Loucy (cell line): ENCODE results near the gene HTR5A.

Experiments
- H2AFZ ChIP-seq: fragments of 200-600 bp; sonication (generic); 2 replicates; pipeline ENCODE4 v1.6.0; 2016; ENCODE audit warnings: antibody characterized with exemption, mild to moderate bottlenecking, low read length, moderate library complexity
- H3F3A ChIP-seq: fragments of 200-600 bp; 2 replicates; pipeline ENCODE4 v1.6.0; 2016; ENCODE audit warnings: antibody characterized with exemption, low read depth, mild to moderate bottlenecking
- H3K27me3 ChIP-seq: fragments of 200-600 bp; sonication (generic); 2 replicates; pipeline ENCODE4 v1.6.1; 2014; ENCODE audit warnings: low read length, mild to moderate bottlenecking; ENCODE audit not compliant: insufficient read depth, poor library complexity, severe bottlenecking
- H3K36me3 ChIP-seq: fragments of 200-600 bp; sonication (generic); 2 replicates; pipeline ENCODE4 v1.6.1; 2016; ENCODE audit warnings: low read length; ENCODE audit not compliant: insufficient read depth
- H3K4me1 ChIP-seq: fragments of 200-600 bp; sonication (generic); 2 replicates; pipeline ENCODE4 v1.5.1; 2014; ENCODE audit warnings: low read length, mild to moderate bottlenecking; ENCODE audit not compliant: insufficient read depth, poor library complexity, severe bottlenecking
- H3K4me2 ChIP-seq: fragments of 200-600 bp; sonication (generic); 2 replicates; pipeline ENCODE4 v1.6.0; 2014; ENCODE audit warnings: antibody characterized with exemption, low read length, low read depth, mild to moderate bottlenecking; ENCODE audit not compliant: poor library complexity, severe bottlenecking
- H3K4me3 ChIP-seq: fragments of 200-600 bp; sonication (generic); 2 replicates; pipeline ENCODE4 v1.5.1; 2014; ENCODE audit warnings: low read length, mild to moderate bottlenecking, mixed read lengths; ENCODE audit not compliant: poor library complexity, severe bottlenecking
- H3K79me2 ChIP-seq: fragments of 200-600 bp; sonication (generic); 2 replicates; pipeline ENCODE4 v1.6.1; 2014; ENCODE audit warnings: low read length; ENCODE audit not compliant: insufficient read depth
- H3K9ac ChIP-seq: fragments of 200-600 bp; sonication (generic); 2 replicates; pipeline ENCODE4 v1.6.0; 2014; ENCODE audit warnings: mild to moderate bottlenecking, low read depth, low read length, moderate library complexity; ENCODE audit not compliant: poor library complexity, severe bottlenecking
- H3K9me2 ChIP-seq: fragments of 200-600 bp; sonication (generic); replicated peaks from 2 replicates; pipeline ENCODE4 v1.6.1; 2016; ENCODE audit warnings: low read depth, low read length, mixed read lengths
- H3K9me3 ChIP-seq: fragments of 200-600 bp; sonication (generic); 2 replicates; pipeline ENCODE4 v1.6.1; 2014; ENCODE audit warnings: mild to moderate bottlenecking, antibody characterized with exemption, low read length, low read depth; ENCODE audit not compliant: insufficient read depth
- H4K20me1 ChIP-seq: fragments of 200-600 bp; sonication (generic); 2 replicates; pipeline ENCODE4 v1.6.0; 2014; ENCODE audit warnings: antibody characterized with exemption, low read length, mild to moderate bottlenecking; ENCODE audit not compliant: insufficient read depth, poor library complexity, severe bottlenecking
- EZH2phosphoT487 ChIP-seq: fragments of 200-600 bp; IDR thresholded peaks from 2 replicates; pipeline ENCODE4 v1.6.1; 2018; ENCODE audit warnings: antibody characterized with exemption, mild to moderate bottlenecking, moderate library complexity, borderline replicate concordance
- TF ChIP-seq, protein P1 (sequence below): fragments of 200-600 bp; sonication (generic); conservative IDR thresholded peaks from 2 replicates; pipeline ENCODE4 v1.5.1; 2014; ENCODE audit warnings: mild to moderate bottlenecking, antibody characterized with exemption, low read length

The HTR5A gene

DNA sequence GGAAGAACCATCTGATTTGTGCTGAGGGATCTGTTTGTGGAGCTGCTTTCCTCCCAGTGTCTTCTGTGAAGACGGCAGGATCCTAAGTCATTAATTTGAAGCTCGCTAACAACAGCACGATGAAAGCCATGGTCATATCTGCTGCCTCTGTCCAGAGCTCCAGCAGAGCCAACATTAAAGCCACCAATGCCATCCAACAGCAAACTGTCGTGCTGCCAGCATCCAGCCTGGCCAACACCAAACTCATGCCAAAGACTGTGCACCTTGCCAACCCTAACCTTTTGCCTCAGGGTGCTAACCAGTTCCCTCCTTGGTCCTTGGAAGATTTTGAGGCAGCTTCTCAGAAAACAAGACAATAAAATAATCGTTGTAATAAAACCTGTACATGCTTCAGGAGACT is 36.2 kb downstream of the HTR5A start:
- H3K9me3 ChIP-seq: no peaks in the 10 kb centered on the region
- H3K9ac ChIP-seq: no peak overlapping the region
- H3K27me3 ChIP-seq: no peaks in the 10 kb centered on the region
- no peaks in the 10 kb centered on the region for H3K79me2 ChIP-seq
- no peaks in the 10 kb centered on the region for H3K9me2 ChIP-seq
- no peaks in the 10 kb centered on the region for H3F3A ChIP-seq
- H2AFZ ChIP-seq: no peak overlapping the region
- TF ChIP-seq, protein P1, sequence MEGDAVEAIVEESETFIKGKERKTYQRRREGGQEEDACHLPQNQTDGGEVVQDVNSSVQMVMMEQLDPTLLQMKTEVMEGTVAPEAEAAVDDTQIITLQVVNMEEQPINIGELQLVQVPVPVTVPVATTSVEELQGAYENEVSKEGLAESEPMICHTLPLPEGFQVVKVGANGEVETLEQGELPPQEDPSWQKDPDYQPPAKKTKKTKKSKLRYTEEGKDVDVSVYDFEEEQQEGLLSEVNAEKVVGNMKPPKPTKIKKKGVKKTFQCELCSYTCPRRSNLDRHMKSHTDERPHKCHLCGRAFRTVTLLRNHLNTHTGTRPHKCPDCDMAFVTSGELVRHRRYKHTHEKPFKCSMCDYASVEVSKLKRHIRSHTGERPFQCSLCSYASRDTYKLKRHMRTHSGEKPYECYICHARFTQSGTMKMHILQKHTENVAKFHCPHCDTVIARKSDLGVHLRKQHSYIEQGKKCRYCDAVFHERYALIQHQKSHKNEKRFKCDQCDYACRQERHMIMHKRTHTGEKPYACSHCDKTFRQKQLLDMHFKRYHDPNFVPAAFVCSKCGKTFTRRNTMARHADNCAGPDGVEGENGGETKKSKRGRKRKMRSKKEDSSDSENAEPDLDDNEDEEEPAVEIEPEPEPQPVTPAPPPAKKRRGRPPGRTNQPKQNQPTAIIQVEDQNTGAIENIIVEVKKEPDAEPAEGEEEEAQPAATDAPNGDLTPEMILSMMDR: no peak
- TF ChIP-seq EZH2phosphoT487: no peak
- no peaks in the 10 kb centered on the region for H3K36me3 ChIP-seq
- H3K4me3 ChIP-seq: no peak overlapping the region
- H4K20me1 ChIP-seq: no peaks in the 10 kb centered on the region
- H3K4me1 ChIP-seq: no peaks in the 10 kb centered on the region
- H3K4me2 ChIP-seq: no peak overlapping the region

DNA sequence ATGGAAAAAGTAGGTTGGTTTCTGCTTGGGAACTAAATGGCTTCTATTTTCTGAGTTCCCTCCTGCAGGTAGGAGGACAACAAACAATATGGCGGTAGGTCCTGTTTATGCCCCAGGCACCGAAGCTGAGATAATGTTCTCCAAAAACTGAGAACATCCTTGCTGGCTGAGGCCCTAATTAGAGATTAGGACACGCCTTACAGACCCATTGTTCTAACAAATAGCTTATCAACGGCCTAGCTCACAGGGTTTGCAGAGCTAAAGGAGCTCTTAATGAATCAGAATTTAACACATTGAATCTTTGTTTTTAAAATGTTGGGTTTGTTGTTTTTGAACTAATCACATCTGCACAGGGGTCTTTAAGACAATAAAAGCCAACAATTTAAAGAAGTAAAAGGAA is 37.0 kb downstream of the HTR5A start:
- Histone ChIP-seq H3K4me3 (no peak overlapping the region), H3K79me2 (no peaks in the 10 kb centered on the region), H3K4me1 (no peaks in the 10 kb centered on the region), H3K9ac (no peak overlapping the region), H3K4me2 (no peak overlapping the region), H4K20me1 (no peaks in the 10 kb centered on the region), H3K27me3 (no peaks in the 10 kb centered on the region), H3K36me3 (no peaks in the 10 kb centered on the region), H3F3A (no peaks in the 10 kb centered on the region), H2AFZ (no peak overlapping the region), H3K9me2 (no peaks in the 10 kb centered on the region), H3K9me3 (no peaks in the 10 kb centered on the region)
- no peak for TF ChIP-seq EZH2phosphoT487
- TF ChIP-seq, protein P1: no peak

DNA sequence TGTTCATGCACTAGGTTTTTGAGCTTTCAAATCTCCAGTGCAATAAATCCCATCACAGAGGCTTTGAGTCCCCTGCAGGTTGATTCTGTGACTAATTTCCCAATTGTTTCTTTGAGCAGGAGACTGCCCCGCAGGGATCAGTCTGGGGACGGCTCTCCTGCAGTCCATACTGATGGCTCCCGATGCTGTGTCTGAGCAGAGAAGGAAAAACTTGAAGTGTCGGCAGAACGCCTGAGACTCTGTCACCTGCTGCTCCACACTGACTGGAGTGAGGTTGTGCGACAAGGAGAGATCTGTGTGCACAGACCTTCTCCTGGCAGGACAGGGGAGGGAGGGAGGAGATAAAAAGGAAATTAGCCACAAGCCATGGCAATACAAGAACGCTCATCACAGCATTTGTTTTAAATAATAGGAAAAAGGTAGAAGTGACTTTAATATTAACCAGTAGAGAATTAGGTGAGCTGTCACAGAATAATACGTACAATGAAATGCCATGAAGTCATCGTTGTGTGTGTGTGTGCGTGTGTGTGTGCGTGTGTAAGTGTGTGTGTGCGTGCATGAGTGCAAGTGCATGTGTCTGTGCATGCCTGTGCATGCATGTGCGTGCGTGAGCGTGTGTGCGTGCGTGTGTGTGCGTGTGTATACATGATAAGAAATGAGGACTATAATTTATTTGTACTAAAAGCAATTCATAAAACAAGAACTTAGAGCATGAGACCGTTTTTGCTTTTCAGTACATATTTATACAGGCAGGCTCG is 38.2 kb downstream of the HTR5A start:
- Histone ChIP-seq H3K4me1 (no peaks in the 10 kb centered on the region), H4K20me1 (no peaks in the 10 kb centered on the region), H3K27me3 (no peaks in the 10 kb centered on the region), H3F3A (no peaks in the 10 kb centered on the region), H3K4me2 (no peak overlapping the region), H3K9ac (no peak overlapping the region), H3K4me3 (no peak overlapping the region), H3K36me3 (no peaks in the 10 kb centered on the region), H3K9me2 (no peaks in the 10 kb centered on the region), H2AFZ (no peak overlapping the region), H3K79me2 (no peaks in the 10 kb centered on the region), H3K9me3 (no peaks in the 10 kb centered on the region)
- TF ChIP-seq EZH2phosphoT487: no peak
- TF ChIP-seq, protein P1: no peak
